ENCODE data around the gene ILKAP.

DNA sequence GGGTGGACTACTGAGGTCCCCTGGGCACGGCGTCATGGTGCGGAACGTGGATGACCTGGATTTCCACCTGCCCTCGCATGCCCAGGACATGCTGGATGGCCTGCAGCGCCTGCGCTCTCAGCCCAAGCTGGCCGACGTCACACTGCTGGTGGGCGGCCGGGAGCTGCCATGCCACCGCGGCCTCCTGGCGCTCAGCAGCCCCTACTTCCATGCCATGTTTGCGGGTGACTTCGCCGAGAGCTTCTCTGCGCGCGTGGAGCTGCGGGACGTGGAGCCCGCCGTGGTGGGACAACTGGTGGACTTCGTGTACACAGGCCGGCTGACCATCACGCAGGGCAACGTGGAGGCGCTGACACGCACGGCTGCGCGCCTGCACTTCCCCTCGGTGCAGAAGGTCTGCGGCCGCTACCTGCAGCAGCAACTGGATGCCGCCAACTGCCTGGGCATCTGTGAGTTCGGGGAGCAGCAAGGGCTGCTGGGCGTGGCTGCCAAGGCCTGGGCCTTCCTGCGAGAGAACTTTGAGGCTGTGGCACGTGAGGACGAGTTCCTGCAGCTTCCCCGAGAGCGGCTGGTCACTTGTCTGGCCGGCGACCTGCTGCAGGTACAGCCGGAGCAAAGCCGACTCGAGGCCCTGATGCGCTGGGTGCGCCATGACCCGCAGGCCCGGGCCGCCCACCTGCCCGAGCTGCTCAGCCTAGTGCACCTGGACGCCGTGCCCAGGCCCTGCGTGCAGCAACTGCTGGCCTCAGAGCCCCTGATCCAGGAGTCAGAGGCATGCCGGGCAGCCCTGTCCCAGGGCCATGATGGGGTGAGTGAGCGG, 62.6 kb downstream of the ILKAP start:
- no peak for TF ChIP-seq POLR2A (IDR thresholded peaks at IDR 0.05)
- TF ChIP-seq, protein P1, sequence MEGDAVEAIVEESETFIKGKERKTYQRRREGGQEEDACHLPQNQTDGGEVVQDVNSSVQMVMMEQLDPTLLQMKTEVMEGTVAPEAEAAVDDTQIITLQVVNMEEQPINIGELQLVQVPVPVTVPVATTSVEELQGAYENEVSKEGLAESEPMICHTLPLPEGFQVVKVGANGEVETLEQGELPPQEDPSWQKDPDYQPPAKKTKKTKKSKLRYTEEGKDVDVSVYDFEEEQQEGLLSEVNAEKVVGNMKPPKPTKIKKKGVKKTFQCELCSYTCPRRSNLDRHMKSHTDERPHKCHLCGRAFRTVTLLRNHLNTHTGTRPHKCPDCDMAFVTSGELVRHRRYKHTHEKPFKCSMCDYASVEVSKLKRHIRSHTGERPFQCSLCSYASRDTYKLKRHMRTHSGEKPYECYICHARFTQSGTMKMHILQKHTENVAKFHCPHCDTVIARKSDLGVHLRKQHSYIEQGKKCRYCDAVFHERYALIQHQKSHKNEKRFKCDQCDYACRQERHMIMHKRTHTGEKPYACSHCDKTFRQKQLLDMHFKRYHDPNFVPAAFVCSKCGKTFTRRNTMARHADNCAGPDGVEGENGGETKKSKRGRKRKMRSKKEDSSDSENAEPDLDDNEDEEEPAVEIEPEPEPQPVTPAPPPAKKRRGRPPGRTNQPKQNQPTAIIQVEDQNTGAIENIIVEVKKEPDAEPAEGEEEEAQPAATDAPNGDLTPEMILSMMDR (IDR thresholded peaks at IDR 0.05) = no peak
